ENCODE results near the gene DUS1L.

DUS1L gene

DNA sequence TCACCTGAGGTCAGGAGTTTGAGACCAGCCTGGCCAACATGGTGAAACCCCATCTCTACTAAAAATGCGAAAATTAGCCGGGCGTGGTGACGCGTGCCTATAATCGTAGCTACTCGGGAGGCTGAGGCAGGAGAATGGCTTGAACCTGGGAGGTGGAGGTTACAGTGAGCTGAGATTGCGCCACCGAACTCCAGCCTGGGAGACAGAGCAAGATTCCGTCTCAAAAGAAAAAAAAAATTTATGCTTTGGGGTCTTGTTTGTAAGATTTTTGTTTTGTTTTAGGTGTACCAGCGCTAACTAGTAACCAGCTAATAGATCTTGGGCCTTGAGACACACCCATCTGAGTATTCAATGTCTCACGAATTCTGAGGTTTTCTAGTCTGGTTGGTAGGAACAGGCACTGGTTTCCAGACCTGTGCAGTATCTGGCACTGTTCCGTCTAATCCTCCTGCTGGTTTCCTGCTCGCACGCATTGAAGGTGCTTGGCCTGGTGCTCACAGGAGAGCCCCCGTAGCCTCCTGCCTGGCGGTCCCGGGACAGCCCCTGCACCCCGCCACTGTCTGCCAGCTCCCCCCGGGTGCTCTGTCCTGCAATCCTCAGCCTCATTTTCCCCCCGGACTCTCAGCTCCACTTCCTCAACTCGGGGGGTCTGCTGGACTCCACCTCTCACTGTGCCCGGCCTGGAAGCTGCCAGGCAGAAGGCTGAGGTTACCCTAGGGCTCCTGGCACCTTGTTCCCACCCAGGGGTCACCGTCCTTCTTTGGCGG lies 10.6 kb upstream of the DUS1L start:
- FAIRE-seq, result no peak

DNA sequence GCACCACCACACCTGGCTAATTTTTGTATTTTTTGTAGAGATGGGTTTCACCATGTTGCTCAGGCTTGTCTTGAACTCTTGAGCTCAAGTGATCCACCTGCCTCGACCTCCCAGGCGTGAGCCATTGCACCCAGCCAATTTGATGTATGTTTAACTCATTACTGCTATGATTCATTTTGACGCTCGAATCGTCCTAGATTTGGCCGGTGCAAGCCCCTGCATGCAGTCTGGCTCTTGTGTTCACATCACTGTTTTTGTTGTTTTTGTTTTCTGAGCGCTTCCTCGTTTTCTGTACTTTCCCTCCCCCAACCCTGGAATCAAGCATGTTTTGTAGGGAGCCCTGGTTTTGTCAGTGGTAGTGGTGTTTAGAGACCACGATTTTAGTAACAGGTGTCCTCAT lies 7.8 kb upstream of the DUS1L start:
- FAIRE-seq, result no peak

DNA sequence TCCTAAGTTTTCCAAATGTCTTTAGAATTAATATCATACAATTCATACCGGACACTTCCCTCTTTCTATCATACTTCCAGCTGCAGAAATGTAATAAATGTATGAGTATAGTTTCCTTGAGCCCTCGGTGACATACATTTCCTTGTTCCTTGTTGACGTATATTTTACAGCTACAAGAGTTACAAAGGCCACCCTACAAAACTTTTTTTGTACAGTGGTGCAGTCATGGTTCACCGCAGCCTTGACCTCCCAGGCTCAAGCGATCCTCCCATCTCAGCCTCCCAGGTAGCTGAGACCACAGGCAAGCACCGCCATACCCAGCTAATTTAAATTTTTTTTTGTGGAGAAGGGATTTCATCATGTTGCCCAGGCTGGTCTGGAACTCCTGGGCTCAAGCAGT lies 7.2 kb upstream of the DUS1L start:
- no peak for FAIRE-seq

DNA sequence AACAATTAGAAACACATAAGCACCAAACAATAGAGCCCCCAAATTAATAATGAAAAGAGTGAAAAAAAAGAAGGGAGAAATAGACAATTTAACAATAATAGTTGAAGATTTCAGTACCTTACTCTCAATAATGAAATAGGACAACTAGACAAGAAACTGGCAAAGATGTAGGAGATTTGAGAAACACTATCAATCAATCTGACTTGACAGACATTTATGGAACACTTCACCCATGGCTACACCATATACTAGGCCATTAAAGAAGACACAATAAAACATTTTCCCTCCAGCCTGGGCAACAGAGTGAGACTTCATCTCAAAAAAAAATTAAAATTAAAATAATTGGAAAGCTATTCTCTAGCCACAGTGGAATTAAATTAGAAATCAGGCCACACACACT lies 5.0 kb upstream of the DUS1L start:
- FAIRE-seq, result no peak

DNA sequence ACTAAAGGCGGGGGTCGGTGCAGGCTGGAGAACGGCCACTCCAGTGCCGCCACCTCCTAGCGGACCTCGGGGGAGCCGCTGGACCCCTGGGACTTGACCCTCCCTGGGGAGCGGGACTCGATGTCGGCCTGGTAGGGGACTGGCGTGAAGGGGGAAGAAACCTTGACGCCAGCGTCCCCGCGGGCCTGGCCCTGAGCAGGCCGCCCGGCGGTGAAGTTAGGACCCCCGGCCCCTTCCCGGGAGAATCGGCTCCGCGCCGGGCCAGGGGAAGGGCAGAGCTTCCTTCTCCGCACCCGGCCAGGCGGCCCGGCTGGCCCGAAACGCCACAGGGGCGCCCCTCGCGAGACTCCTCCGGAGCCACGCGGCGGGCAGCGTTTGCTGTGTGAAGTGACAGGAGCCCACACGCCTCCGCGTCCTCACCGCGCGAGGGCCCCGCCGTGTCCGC lies 389 bp downstream of the DUS1L start:
- FAIRE-seq, result no peak

DNA sequence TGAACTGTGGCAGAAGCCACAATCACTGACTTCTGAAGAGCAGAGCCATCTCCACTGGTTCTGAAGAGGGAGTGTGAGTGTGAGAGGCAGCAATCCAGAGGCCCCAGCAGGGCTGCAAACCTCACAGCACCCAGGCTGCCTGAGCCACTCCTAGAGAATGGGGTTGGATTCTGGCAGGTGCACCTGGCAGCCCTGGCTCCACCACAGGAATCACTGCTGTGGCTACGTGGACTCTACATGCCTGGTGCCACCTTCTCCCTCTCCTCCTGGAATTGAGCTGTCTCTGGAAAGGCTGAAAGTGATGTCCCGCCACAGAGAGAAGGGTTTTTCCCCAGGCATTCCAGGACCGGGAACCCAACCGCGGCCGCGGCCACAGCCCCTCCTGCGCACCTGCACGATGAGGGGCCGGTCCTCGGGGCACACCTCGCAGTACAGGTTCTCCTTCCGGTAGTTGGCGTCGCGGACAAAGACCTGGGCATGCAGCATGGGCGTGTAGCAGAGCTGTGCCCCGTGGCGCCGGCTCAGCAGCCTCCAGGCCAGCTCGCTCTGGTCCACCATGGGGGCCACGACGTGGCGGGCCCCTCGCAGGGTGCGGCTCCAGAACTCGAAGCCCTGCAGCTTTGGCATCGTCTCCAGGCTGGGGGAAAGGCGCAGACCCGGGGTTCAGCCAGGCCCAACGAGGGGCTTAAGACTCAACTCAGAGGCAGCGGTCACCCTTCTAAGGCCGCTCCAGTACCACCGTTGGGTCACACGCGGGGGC lies 991 bp downstream of the DUS1L start:
- FAIRE-seq, result no peak

DNA sequence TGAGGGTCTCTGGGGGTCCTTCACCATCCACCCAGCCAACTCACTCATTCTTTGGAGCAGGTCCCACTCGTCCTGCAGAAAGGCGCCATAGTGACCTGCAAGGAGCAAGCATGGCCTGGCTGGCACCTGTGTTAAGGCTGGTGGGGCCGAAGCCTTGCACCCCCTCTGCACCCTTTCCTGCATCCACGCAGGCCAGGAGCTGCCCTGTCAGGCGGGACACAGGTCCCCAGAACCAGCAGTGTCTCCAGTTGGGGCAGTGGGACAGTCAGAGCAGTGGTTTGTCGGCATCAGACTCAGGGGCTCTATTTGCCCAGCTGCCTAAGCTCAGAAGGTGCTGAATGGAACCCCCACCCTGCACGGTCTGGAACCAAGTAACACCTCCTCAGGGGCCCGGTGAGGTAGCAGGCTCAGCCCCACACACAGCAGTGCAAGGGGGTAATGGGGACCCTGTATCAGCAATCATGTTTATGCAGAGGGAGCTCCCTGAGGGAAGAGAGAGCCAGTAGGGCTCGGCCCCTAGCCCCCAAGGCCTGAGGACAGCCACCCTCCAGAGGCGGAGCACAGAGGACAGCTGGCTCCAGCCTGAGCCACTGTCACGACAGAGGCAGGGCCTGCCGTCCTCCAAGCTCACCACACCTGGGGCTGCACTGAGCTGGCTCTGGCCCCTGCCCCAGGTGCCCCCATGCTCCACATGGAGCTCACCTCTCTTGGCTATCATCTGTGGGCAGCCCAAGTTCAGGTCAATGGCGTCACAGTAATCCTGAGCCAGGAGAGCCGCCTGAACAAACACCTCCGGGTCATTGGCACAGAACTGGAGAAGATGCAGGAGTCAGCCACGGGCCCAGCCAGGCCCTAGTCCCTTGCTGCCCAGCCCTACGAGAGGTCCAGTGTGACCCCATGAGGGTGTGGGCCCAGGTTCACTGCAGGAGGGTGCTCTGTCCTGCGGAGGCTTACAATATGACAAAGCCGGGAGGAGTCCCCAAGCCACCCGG lies 1.9 kb downstream of the DUS1L start:
- FAIRE-seq, result no peak

DNA sequence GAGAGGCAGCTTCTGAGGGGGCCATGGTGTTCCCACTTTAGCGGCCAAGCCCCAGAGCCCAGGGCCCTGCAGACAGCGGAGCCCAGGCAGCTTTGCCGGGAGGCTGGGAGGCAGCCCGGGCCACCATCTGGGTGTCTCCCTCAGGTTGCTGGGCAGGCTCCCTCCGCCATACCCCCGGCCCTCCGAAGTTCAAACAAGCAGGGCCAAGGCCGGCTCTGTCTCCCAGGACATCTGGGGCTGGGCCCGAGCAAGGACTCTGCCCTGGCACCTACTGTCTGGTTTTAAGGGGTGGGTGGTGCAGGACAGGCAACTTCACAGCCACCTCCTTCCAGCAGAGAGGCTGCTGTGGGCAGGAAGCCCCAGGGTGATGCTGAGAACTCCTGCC lies 2.6 kb downstream of the DUS1L start:
- FAIRE-seq, result no peak

DNA sequence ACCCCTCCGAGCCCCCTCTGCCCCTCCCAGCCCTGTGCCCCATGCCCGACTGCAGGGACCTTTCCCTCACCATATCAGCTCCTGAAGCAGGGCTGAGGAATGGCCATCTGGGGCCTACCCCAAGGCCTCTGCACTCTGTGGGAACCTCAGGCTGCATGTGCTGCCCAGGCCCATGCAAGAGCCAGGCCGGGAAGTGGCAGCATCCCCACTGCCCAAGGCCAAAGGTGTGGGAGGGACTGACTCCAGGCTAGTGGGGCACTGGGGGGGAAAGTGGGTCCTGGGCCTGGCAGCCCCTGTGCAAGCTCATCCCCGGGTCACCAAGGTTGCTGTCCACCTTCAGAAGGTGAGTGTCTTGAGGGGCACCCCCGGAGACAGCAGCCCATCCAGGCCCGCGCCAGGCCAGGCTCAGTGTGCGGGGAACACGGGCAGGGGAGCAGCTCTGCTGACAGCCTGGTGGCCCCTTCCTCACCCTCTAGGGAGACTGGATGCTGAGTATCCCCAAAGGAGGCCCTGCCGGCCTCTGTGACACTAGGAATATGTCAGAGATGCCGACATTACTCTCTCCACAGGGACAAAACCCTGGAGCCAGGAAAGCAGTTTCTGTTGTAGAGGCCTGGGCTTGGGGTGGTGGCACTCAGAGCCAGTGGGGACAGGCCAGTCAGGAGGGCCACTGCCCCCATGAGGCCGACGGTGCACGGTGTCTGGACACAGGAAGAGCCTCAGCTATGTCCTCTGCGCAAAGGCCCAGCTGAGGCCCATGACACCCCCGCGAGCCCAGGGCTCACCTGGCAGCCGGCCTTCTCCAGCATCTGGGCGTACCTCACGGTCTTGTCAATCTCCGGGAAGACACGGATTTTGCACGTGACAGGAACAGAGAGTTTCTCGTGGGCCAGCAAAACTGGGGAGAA lies 3.3 kb downstream of the DUS1L start:
- no peak for FAIRE-seq

DNA sequence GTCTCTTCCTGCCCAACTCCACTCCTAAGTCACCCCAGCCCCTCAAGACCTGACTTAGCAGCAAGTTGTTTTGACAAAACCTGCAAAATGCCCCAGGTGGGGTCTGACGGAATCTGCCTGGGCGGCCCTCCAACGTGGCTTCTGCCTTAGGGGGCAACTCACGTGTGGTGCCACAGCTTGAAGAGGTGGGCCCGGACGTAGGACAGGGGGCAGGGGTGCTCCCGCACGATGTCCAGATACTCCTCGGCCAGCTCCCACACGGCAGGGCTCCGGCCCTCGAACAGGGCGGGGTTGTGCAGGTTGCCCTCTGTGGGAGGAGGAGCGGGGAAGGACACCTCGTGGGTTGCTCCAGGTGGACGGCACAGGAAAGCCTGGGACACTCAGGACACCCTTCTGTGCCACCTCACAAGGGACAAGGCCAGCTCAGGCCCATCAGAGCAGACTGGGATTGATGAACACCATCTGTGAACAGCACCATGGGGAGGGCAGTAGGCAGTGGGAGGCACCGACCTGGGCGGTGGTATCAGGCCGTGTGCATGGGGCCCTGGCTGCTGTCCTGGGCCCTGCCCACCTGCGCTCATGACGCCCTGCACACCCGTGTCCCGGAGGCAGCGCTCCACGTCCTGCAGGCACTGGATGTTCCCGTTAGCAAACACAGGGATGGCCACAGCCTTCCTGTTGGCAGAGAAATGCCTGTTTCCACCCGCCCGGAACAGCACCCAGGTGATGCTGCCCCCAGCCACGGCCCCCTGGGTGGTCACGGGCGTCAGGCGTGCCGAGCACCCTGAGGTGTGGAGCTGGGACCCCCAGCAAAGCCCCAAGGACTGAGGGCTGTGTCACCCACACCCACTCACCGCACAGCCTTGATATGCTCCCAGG lies 4.3 kb downstream of the DUS1L start:
- FAIRE-seq, result no peak

DNA sequence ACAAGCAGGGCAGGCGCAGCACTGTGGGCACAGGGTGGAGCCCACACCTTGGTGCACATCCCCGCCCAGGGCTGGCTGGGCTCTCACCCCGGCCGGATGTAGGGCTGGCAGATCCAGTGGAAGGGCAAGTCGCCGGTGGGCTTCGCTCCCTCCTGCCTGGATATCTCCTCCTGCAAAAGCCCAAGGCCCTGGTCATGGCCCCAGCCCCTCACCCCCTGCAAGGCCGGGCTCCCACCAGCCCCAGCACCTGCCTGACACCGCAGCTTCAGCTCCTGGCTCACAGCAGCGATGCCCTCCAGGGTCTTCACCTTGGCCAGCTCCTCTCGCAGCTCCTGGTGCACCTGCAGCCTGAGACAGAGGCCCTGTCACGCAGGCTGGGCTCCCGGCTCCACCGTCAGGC lies 5.0 kb downstream of the DUS1L start:
- FAIRE-seq, result no peak

DNA sequence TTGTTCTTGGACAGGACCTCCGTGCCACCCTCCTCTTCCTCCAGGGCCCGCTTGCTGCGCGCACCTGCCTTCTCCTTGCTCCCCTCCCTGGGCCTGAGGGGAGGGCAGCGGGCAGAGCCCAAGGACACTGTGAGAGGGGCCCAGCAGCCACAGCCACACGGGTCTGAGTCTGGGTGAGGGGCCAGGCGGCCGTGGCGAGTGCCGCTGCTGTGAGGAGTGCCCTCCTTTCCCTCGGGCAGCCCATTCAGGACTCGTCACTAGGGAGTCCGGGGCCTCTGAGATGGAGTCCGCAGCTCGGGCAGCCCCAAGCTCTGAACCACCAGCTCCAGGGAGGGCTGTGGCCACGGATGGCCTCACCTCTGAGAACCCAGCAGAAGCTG lies 5.6 kb downstream of the DUS1L start:
- FAIRE-seq, result no peak

DNA sequence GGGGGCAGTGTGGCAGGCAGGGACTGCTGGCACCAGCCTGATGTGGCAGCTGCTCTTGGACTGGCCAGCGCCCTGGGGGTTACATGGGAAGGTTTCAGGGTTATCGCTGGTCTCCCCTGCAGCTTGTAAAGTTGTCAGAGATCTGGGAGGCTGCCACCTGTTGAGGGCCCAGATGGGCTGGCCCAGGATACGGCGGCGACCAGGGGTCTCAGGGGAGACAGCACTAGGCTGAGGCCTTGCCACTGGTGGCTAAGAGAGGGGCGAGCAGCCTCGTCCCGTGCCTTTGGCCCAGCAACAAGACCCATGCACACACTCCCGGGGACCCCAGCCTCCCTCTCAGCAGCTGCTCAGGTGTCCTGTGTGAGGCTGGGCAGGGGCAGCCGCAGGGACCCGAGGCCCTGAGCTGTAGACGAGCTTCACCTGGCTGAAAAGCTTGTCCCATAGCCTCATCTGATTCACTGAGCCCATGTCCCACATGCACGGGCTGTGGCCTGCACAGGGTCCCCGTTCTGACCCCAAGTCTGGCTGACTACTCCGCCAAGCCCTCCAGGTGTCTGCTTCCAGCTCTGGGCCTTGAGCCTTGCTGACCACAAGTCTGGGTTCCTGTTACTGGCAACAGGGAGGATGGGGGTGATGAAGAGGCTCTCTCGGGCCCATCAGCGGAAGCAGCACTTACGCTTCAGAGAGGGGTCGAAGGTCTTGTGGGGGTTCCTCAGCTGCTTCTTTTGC lies 6.2 kb downstream of the DUS1L start:
- no peak for FAIRE-seq

DNA sequence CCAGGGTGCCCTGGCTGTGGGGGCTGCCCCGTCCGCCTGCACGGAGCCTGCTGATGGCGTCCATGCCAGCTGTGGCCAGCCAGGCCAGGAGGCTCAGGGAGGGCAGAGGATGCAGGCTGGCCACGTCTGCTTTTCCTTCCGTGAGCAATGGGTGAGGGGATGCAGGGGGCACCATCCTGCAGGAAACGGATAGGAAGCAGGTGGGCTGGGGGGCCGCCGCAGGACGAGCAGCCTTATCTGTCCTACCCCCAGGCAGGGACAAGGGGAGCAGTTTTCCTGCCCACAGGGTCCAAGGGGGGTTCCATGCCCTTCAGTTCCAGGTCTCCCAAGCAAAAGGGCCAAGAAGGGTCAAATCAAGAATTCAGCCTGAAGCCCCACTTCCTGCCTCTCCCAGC lies 6.8 kb downstream of the DUS1L start:
- no peak for FAIRE-seq

DNA sequence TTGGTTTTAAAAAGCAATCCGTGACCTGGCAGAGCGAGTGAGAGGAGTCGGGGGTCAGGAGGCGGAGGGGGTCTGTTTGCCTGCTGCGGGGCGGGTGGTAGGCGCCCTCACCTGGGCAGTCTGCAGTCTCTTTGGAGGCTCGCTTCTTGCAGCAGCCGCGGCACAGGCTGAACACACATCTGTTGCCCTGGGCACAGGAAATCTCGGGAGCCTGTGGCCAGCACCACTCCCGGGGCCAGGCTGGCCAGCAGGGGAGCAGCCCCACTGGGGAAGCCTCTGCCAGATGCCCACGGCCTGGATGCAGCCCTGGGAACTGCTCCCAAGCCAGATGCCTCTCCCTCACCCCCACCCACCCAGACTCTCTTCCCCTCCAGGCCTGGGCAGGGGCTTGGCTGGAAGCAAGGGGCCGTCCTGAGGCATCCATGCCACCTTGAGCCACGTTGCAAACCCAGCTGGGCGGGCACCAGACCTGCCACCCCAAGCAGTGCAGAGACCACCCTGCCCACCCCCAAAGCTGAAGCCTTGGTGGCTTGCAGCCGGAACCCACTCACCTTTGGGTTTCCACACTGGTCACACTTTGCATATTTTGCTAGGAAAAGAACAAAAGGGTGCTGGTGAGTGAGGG lies 7.3 kb downstream of the DUS1L start:
- no peak for FAIRE-seq

DNA sequence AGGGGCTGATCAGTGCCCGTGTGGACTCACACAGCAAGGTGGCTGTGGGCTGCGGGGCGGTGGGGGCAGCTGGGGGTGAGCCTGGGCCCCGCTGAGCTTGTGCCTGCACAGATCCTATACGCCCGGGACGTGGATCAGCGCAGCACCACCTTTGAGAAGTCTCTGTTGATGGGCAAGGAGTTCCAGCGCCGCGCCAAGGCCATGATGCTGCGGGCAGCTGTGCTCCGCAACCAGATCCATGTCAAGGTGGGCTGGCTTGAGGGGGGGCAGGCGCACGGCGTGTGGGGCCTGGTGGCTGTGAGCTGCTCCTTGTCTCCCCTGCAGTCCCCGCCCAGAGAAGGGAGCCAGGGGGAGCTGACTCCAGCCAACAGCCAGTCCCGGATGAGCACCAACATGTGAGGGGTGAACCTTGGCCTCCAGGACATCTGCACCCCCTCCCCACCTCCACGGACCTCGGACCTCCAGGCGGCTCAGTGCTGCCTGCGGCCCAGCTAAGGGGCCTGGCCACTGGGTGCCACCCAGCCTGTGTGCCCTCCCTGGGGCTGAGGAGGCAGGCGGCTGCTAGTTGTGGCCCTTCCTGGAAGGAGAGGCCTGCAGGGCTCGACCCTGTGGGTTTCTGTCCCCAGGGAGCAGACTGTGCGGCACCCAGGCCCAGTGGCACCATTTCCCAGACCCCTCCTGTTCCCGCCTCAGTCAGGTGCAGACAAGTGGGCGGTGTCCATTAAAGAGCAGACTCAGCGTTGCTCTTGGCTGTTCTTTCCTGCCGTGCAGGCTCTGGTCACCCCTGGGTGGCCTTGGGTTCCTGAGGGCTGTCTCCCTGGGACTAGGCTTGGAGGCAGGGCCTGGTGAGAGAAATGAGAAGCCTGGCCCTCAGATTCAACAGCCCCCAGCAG lies 8.6 kb downstream of the DUS1L start:
- no peak for FAIRE-seq

DNA sequence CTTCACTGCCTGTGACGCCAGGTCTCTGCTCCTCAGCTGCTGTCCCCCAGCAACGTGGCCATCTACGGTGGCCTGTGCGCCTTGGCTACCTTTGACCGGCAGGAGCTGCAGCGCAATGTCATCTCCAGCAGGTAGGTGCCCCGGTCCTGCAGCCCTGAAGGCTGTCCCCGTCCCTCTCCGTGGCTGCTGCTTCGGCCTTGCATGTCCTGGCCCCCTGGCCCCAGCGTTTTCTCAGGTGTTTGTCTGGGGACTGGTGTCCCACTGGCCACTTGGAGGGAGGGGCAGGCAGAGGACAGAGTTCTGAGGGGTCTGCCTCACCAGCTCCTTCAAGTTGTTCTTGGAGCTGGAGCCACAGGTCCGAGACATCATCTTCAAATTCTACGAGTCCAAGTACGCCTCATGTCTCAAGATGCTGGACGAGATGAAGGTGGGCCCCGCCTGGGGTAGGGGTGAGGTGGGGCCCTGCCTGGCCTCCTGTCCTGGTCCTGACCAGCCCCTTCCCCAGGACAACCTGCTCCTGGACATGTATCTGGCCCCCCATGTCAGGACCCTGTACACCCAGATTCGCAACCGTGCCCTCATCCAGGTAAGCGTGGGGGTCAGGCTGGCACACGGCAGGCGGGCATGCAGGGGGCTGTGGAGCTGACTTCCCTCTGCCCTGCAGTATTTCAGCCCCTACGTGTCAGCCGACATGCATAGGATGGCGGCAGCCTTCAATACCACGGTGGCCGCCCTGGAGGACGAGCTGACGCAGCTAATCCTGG lies 9.5 kb downstream of the DUS1L start:
- no peak for FAIRE-seq

Data from islet of Langerhans (tissue), 1 donor.